Stimulated activated naive CD4-positive, alpha-beta T cell (primary cell): ENCODE data around the gene HIVEP3.

Source experiments
- DNase-seq, 6 experiments: peaks; one replicate each; lab custom pipeline; 2025; lab: John Stamatoyannopoulos, UW

Gene HIVEP3

GRCh38 chr1:41847733-41848132 is 71.0 kb downstream of the HIVEP3 start:
- no peak for DNase-seq

- no peak for DNase-seq
Observed at GRCh38 chr1:41846625-41847405, 71.9 kb downstream of the HIVEP3 start.

GRCh38 chr1:41844781-41845272 is 73.9 kb downstream of the HIVEP3 start:
- no peak for DNase-seq

- DNase-seq: no peak
Observed at GRCh38 chr1:41844255-41844654, 74.5 kb downstream of the HIVEP3 start.

- no peak for DNase-seq
Observed at GRCh38 chr1:41842993-41843755, 75.5 kb downstream of the HIVEP3 start.

- DNase-seq: no peak
Observed at GRCh38 chr1:41842326-41842725, 76.4 kb downstream of the HIVEP3 start.

- no peak for DNase-seq
Observed at GRCh38 chr1:41840592-41841246, 78.0 kb downstream of the HIVEP3 start.

GRCh38 chr1:41838266-41838665 is 80.5 kb downstream of the HIVEP3 start:
- no peak for DNase-seq

GRCh38 chr1:41837691-41838090 is 81.0 kb downstream of the HIVEP3 start:
- no peak for DNase-seq

GRCh38 chr1:41835485-41835884 is 83.2 kb downstream of the HIVEP3 start:
- no peak for DNase-seq

- DNase-seq: no peak
Observed at GRCh38 chr1:41833519-41834000, 85.2 kb downstream of the HIVEP3 start.

GRCh38 chr1:41830726-41831125 is 88.0 kb downstream of the HIVEP3 start:
- DNase-seq: no peak

- no peak for DNase-seq
Observed at GRCh38 chr1:41827991-41828570, 90.6 kb downstream of the HIVEP3 start.

- no peak for DNase-seq
Observed at GRCh38 chr1:41823471-41823870, 95.3 kb downstream of the HIVEP3 start.

GRCh38 chr1:41822866-41823265 is 95.9 kb downstream of the HIVEP3 start:
- no peak for DNase-seq

GRCh38 chr1:41819843-41820242 is 98.9 kb downstream of the HIVEP3 start:
- no peak for DNase-seq

GRCh38 chr1:41819069-41819468 is 99.7 kb downstream of the HIVEP3 start:
- no peak for DNase-seq

GRCh38 chr1:41816061-41816460 is 102.7 kb downstream of the HIVEP3 start:
- no peak for DNase-seq

- DNase-seq: no peak
Observed at GRCh38 chr1:41813755-41814745, 104.7 kb downstream of the HIVEP3 start.

GRCh38 chr1:41813226-41813625 is 105.5 kb downstream of the HIVEP3 start:
- DNase-seq: no peak

- DNase-seq: no peak
Observed at GRCh38 chr1:41812453-41812852, 106.3 kb downstream of the HIVEP3 start.
